Left ventricle myocardium inferior (tissue), 1 donor: Measurements from ENCODE around the gene CDH5. TPM values are rescaled to one million over a fixed set of nuclear protein-coding genes. Genes with fewer than 3 reads are reported as not detected.

Experiments
- DNase-seq: peaks from one replicate; pipeline ENCODE4 v3.0.0-alpha.2; 2020
- H3K27ac ChIP-seq: fragments of 200-600 bp; replicated peaks from 2 replicates; pipeline ENCODE4 v1.8.0; 2021
- H3K27me3 ChIP-seq: fragments of 200-600 bp; 2 replicates; pipeline ENCODE4 v1.8.0; 2021; ENCODE audit warnings: low read depth
- H3K36me3 ChIP-seq: fragments of 200-600 bp; 2 replicates; pipeline ENCODE4 v1.8.0; 2021
- H3K4me1 ChIP-seq: fragments of 200-600 bp; 2 replicates; pipeline ENCODE4 v1.8.0; 2021
- H3K4me3 ChIP-seq: fragments of 200-600 bp; 2 replicates; pipeline ENCODE4 v1.8.0; 2021; ENCODE audit warnings: mild to moderate bottlenecking, moderate library complexity
- H3K9me3 ChIP-seq: fragments of 200-600 bp; replicated peaks from 2 replicates; pipeline ENCODE4 v1.8.0; 2021
- intact Hi-C: fragments of 100-400 bp; cut with micrococcal nuclease; formaldehyde crosslinking; loops from one replicate; pipeline ENCODE4 v1.11.0; 2022
- total RNA-seq: library from RNA; stranded (reverse); fragmentation: NEBNext Ultra II Directional; extraction: Animal tissue kit (Norgen Biotek cat#: 25700); gene quantifications from one replicate; pipeline ENCODE4 v1.2.1, GENCODE V29; 2021
- TF ChIP-seq, protein P1 (sequence below): fragments of 200-600 bp; IDR thresholded peaks from 2 replicates; pipeline ENCODE4 v1.8.0; 2021; ENCODE audit warnings: antibody characterized with exemption, mild to moderate bottlenecking, borderline replicate concordance
- donor health status: DM: no; HTN: yes; CAD: no; lungs with severe emphysema.

The CDH5 gene
- total RNA-seq, 1 donor from 2014 or later, result 47.1 TPM

DNA sequence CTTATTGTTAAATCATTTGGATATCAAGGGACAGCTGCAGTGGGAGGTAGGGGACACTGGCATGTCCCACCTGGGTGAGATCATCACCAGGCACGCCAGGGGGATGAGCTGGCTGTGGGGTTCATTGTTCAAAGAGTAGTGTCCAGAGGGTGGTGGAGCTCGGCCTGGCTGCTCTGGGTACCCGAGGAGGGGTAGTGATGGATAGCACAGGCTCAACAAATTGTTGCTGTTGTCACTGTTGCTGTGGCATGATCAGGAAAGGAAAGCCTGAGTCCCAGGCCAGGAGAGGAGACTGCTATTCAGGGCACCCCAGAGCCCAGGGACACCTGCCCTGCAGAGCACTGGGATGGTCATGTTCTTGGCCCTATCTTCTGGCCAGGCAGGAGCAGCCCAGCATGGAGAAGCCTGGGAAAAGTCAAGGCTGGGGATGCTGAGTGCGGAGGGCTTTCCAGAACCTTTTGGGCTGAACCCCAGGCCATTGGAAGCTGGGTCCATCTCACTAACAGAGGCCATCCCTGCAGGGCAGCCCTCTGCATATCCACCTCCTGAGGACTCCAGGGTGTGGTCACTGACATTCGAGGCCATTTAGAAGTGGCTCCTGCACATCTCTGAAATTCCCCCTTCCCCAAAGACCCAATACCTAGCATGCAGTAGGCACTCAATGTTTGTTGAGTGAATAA is 72.7 kb downstream of the CDH5 start:
- Histone ChIP-seq H3K36me3 (no peaks in the 10 kb centered on the region), H3K9me3 (no peaks in the 10 kb centered on the region), H3K4me1 (no peaks in the 10 kb centered on the region), H3K27ac (no peak overlapping the region), H3K27me3 (no peaks in the 10 kb centered on the region), H3K4me3 (no peak overlapping the region)
- no peak for DNase-seq
- TF ChIP-seq, protein P1, sequence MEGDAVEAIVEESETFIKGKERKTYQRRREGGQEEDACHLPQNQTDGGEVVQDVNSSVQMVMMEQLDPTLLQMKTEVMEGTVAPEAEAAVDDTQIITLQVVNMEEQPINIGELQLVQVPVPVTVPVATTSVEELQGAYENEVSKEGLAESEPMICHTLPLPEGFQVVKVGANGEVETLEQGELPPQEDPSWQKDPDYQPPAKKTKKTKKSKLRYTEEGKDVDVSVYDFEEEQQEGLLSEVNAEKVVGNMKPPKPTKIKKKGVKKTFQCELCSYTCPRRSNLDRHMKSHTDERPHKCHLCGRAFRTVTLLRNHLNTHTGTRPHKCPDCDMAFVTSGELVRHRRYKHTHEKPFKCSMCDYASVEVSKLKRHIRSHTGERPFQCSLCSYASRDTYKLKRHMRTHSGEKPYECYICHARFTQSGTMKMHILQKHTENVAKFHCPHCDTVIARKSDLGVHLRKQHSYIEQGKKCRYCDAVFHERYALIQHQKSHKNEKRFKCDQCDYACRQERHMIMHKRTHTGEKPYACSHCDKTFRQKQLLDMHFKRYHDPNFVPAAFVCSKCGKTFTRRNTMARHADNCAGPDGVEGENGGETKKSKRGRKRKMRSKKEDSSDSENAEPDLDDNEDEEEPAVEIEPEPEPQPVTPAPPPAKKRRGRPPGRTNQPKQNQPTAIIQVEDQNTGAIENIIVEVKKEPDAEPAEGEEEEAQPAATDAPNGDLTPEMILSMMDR, result no peak
- intact Hi-C loops, result no loop called here

DNA sequence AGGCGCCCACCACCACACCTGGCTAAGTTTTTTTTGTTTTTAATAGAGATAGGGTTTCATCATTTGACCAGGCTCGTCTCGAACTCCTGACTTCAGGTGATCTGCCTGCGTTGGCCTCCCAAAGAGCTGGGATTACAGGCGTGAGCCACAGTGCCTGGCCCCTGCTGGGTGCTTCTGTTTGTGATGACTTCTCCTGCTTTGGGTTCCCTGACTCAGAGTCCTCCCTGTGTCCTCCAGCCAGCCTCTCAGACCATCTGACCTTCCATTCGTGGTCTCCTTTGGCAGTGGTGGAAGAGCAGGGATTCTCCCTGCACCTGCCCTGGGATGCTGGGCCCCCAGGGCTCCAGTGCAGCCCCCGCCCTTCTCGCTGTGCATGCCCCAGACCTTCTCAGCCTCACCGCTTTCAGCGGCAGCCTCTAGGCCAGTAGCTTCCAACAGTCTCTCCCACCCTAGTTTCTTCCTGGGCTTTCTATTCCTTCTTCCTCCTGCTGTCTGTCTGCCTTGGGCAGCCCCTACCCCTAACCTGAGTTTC is 73.8 kb downstream of the CDH5 start:
- intact Hi-C loops, result no loop called here
- no peaks in the 10 kb centered on the region for H3K36me3 ChIP-seq

DNA sequence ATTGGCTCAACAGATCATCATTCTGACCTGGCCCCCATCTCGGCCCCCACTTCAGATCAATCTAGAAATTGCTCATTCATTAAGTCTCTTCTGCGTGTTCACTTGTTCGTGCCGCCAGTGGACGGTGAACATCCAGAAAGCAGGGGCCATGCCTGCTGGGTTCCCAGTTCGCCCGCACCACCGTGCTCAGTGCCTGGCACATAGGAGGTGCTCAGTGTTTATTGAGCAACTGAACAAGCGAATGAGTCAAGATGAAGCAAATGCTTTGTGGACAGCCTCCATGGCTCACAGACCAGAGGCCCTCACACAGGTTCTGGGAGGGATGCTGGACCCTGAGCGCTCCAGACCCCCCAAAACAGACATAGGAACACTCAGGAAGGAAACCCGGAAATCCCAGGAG is 74.5 kb downstream of the CDH5 start:
- Histone ChIP-seq H3K4me1 (no peaks in the 10 kb centered on the region), H3K27ac (no peak overlapping the region), H3K9me3 (no peaks in the 10 kb centered on the region), H3K4me3 (no peak overlapping the region), H3K36me3 (no peaks in the 10 kb centered on the region), H3K27me3 (no peaks in the 10 kb centered on the region)
- TF ChIP-seq, protein P1, result no peak
- intact Hi-C loops, result no loop called here
- no peak for DNase-seq

More for the DNA sequence above, 73.8 kb downstream of the CDH5 start:
- TF ChIP-seq, protein P1, result no peak
- no peak for DNase-seq
- Histone ChIP-seq H3K9me3 (no peaks in the 10 kb centered on the region), H3K27ac (no peak overlapping the region), H3K4me3 (no peak overlapping the region), H3K27me3 (no peaks in the 10 kb centered on the region), H3K4me1 (no peaks in the 10 kb centered on the region)

DNA sequence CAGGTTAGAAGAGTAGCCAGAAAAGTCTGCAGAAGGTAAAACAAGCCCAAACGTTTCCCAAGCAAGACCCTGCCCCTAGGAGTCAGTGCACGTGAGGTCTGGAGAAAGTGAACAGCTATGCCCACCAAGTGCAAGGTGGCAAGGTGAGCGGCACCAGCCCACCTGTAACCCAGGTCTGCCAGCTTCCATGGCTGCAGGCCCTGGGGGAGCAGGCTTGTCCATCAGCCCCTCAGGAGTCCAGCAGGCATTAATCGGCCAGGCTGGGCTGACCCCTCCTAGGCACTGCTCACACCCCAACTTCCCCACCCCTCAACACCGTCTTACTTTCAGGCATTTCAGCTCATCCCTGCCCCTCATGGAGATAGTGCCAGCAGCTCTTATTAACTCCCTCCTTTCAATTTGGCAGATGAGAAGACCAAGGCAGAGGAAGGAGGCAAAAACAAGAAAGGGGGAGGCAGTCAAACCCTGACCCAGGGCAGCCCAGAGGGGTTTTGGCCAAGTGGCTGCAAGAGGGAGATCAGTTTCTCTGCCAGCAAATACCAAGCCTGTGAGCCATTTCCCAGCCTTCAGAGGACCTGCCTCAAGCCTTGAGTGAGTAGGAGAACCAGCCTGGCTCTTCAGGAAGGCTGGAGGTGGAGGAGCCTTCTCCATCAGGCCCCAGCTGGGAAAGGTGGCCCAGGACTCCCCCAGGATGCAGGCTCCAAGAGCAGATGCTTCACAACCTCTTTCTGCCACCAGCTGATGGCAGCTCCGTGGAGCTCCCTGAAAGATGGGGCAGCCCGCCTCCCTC is 75.3 kb downstream of the CDH5 start:
- H3K9me3 ChIP-seq, result no peaks in the 10 kb centered on the region
- TF ChIP-seq, protein P1, result no peak
- H3K4me1 ChIP-seq, result no peaks in the 10 kb centered on the region
- no peaks in the 10 kb centered on the region for H3K27me3 ChIP-seq
- intact Hi-C loops, result no loop called here
- H3K4me3 ChIP-seq, result no peak overlapping the region
- H3K27ac ChIP-seq, result no peak overlapping the region
- no peaks in the 10 kb centered on the region for H3K36me3 ChIP-seq
- DNase-seq, result no peak

DNA sequence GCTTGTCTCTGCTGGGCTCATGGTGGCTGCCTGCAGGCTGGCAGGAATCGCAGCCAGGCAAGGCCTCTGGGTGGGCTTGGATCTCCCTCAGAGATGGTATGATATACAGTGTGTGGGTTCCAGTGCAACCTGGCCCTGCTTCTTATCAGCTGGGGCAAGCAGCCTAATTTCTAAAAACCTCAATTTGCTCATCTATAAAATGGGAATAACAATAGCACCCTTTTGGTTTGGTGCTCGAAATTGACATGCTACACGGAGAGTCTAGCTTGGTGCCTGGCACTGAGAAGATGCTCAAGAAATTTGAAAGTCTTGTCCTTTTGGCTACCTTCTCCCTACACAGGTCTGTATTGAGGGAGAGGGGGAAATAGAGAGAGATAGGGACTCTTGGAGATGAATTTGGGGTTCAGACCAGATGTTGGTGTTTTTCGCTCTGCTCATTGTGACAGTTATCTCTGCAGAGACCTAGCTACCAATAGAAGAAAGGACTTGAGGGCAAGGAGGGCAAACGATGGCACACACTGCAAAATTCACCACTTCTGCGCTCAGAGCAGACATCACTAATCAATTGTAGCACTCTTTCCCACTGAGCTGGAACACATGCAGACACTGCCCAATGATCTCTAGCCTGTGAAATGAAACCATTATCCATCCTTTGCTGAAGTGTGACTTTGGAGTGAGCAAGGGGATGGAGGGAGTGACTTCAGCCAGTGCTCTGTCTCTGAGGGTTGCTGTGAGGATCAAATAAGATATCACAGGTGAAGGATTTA is 76.2 kb downstream of the CDH5 start:
- H3K4me1 ChIP-seq, result no peaks in the 10 kb centered on the region
- H3K4me3 ChIP-seq, result no peak overlapping the region
- H3K36me3 ChIP-seq, result no peaks in the 10 kb centered on the region
- no peak for DNase-seq
- no peaks in the 10 kb centered on the region for H3K9me3 ChIP-seq
- no peaks in the 10 kb centered on the region for H3K27me3 ChIP-seq
- intact Hi-C loops, result no loop called here
- H3K27ac ChIP-seq, result no peak overlapping the region
- TF ChIP-seq, protein P1, result no peak
